ENCODE measurements around the gene ZKSCAN2.

The ZKSCAN2 gene

DNA sequence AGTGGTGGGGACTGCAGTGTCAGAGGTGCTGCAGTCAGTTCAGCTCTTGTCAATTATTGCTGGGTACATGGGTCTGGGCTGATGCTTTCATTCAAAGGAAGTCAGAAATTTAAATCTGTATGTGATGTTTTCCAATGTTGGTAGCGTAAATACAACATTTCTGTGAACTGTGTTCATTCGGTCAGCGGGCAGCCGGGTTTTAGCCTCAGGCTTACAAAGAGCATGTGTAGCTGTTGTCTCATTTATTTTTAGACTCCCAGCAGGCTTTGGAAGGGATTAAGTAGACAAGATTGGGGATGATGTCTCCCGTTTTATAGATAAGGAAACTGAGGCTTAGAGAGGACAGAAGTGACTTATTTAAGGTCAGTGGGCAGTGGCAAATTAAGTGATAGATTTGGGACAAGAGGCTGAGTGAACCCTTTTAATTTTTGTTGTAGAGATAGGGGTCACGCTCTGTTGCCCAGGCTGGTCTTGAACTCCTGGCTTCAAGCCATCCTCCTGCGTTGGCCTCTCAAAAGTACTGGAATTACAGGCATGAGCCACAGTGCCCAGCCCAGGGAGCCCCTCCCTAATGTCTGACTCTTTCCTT lies 32.8 kb downstream of the ZKSCAN2 start:
- in situ Hi-C loops (cut with HindIII; ENCODE audit: low sequenced_read_pairs): no loop called here

GRCh38 chr16:25223964-25224363 lies 33.7 kb downstream of the ZKSCAN2 start:
- in situ Hi-C loops (cut with HindIII; ENCODE audit: low sequenced_read_pairs): no loop called here

DNA sequence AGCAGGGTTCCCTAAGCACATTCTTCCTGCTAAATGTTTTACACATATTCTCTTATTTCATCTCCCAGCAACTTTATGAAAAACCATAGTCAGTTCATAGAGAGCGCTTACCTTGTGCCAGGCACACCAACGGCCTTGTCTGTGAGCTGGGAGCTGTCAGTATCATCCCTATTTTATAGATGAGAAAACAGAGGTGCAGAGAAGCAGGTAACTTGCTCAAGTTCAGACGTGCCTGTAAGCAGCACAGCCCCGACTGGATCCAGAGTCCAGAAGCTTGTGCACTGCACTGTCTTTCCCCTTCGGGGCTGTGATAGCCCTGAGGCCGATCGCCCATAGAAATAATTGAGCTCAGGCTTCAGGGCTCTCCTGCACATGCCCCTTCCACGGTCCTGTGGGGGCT lies 34.7 kb downstream of the ZKSCAN2 start:
- in situ Hi-C loops (cut with HindIII; ENCODE audit: low sequenced_read_pairs): no loop called here

DNA sequence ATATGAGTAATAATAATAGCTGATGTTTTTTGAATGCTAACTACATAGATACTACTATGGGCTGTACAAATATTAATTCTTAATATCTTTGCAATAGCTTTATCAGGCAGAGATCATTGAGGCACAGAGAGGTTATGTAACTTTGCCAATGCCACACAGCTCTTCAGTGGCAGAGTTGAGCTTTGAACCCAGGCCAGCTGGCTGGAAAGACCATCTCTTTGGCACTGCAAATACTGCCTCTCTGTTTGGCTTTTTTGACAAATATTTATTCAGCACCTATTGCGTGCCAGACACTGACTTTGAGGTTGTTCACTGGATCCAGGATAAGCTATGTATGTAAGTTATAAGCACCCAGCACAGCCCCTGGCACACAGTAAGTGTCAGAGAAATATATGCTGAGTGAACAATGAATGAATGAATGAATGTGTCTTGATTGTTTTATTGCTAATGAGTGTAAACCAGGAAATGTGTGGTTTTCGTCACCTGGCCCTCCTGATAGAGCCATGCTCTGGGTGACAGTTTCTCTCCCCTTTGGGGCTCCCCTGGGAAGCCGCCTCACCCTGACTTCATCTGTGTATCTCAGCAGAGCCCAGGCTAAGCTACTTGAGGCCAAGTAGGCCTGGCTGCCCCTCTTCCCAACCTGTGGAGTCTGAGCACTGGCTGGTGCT lies 38.4 kb downstream of the ZKSCAN2 start:
- in situ Hi-C loops (cut with HindIII; ENCODE audit: low sequenced_read_pairs): no loop called here

DNA sequence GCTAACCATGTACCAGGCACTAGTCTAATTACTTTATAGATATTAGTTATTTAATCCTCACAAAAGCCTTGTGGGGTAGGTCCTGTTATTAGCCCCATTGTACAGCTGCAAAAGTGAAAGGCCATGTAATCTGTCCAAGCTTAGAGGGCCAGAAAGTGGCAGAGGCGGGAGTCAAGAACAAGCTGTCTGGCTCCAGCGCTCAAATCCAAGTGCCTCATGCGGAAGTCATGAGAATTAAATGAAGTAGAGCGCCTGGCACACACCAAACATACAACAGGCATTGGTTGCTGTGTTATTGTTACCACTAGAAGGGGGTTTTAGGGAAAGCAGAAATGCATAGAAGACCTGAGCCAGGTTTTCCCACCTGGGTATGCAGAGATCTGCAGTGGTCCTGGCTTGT lies 39.7 kb downstream of the ZKSCAN2 start:
- in situ Hi-C loops (cut with HindIII; ENCODE audit: low sequenced_read_pairs): no loop called here

- in situ Hi-C loops (cut with HindIII; ENCODE audit: low sequenced_read_pairs): no loop called here
Observed at GRCh38 chr16:25217112-25217511, 40.5 kb downstream of the ZKSCAN2 start.

DNA sequence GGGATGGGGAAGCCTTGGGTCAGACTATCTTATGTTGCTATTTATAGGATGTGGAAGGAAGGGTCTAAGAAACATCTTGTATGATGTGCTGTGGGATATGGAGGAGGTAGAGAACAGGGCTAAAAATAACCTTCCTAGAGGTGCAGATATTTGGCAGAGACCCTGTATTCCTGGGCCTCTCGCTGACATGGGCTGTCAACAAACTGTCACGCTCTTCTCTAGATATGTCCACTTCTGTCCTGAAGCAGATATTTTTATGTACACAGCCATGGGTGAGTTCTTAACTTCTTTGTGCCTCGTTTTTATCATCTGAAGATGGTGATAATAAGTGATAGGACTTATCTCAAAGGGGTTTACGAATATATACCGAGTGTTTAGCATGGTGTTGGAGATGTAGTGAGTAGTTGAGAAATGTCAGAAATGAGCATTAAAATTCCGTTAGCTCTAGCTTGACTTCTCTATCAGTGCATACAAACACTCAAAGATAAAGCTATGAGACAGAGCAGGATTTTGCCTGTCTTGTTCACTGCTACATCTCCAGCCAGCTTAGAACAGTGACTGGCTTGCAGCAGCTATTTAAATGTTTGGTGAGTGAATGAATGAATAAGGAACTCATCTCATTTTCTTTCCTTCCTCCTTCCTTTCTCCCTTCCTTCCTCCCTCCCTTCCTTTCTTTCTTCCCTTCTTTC lies 43.8 kb downstream of the ZKSCAN2 start:
- in situ Hi-C loops (cut with HindIII; ENCODE audit: low sequenced_read_pairs): no loop called here

GRCh38 chr16:25212636-25213035 lies 45.0 kb downstream of the ZKSCAN2 start:
- in situ Hi-C loops (cut with HindIII; ENCODE audit: low sequenced_read_pairs): no loop called here

- in situ Hi-C loops (cut with HindIII; ENCODE audit: low sequenced_read_pairs): no loop called here
Observed at GRCh38 chr16:25210758-25211157, 46.9 kb downstream of the ZKSCAN2 start.

- in situ Hi-C loops (cut with HindIII; ENCODE audit: low sequenced_read_pairs): no loop called here
Observed at GRCh38 chr16:25199457-25199856, 58.2 kb downstream of the ZKSCAN2 start.

DNA sequence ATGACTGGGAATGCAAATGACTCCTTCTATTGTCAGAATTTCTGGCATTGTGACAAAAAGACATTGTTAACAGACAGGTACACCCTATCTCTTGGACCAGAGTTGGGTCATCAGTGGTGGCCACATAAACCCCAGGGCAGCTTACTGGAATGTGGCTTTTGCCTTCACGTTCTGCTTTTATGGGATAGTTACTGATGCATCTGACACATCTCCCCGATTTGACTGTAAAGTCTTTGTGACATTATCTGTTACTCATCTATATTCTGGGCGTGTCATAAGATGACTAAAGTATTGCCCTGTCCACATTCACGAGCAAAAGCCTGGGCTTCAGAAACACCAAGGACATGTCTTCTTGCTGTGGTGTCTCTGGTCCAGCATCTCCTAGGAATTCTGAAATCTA lies 59.6 kb downstream of the ZKSCAN2 start:
- in situ Hi-C loops (cut with HindIII; ENCODE audit: low sequenced_read_pairs): no loop called here

DNA sequence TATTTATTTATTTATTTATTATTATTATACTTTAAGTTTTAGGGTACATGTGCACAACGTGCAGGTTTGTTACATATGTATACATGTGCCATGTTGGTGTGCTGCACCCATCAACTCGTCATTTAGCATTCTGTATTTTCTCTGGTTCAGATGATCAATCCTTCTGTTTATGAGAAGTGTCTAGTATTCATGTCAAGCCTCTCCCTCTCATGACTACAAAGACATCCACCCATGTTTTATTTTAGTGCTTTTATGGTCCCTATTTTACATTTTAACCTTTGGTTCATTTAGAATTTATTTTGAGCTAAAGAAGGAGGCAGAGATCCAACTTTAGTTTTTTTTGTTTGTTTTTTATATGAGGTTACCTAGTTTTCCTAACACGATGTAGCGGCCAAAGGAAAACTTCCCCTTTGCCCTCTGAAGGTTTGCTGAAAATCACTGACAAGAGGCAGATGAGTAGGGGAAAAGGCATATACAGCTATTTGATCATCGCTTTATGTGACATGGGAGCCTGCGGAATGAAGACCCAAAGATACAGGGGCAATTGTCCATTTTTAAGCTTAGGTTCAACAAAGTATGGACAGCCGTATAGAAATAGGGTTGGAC lies 63.3 kb downstream of the ZKSCAN2 start:
- in situ Hi-C loops (cut with HindIII; ENCODE audit: low sequenced_read_pairs): no loop called here

DNA sequence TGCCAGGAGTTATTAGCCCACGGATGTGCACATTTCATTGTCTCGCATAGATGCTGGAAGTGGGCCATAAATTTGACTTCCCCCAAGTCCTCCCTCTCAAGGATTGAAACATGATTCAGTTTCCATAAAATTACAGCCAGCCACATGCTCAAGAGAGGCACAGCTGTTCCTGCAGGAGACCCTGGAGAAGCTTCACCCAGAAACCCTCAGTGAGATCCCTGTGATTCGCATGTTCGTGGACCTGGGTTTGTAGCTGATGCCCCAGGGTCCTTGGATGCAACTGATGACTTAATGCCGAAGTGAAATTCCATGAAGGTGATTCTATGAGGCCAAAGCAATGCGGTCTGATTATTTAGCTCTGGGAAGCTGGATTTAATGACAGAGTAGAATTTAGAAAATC lies 65.5 kb downstream of the ZKSCAN2 start:
- in situ Hi-C loops (cut with HindIII; ENCODE audit: low sequenced_read_pairs): no loop called here

DNA sequence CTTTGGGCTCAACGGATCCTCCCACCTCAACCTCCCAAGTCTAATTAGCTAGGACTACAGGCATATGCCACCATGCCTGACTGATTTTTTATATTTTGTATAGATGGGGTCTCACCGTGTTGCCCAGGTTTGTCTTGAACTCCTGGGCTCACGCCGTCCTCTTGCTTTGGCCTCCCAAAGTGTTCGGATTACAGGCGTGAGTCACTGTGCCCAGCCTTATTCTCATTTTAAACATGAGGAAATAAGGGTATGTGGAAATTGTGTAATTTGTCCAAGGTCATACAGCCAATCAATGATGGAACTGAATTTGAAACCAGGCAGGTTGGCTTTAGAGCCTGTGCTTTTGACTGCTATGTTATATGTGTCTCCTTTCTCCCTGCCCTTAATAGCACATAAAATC lies 68.3 kb downstream of the ZKSCAN2 start:
- in situ Hi-C loops (cut with HindIII; ENCODE audit: low sequenced_read_pairs): no loop called here

- in situ Hi-C loops (cut with HindIII; ENCODE audit: low sequenced_read_pairs): no loop called here
Observed at GRCh38 chr16:25187491-25187795, 70.2 kb downstream of the ZKSCAN2 start.

Data from DLD1 (cell line).